ENCODE results near the gene NMRAL1.

NMRAL1 gene

DNA sequence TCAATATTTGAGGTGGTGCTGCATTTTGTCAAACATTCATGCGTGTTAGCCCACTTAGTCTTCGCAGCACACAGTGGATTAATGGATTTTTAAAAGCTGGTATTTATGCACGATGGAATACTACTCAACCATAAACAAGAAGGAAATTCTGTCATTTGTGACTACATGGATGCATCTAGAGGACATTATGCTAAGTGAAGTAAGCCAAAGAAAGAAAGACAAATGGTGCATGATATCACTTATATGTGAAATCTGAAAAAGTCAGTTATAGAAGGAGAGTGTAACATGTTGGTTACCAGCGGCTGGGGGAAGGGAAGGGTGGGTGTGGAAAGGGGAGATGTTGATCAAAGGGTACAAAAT, 24.8 kb upstream of the NMRAL1 start:
- TF ChIP-seq, protein P1, sequence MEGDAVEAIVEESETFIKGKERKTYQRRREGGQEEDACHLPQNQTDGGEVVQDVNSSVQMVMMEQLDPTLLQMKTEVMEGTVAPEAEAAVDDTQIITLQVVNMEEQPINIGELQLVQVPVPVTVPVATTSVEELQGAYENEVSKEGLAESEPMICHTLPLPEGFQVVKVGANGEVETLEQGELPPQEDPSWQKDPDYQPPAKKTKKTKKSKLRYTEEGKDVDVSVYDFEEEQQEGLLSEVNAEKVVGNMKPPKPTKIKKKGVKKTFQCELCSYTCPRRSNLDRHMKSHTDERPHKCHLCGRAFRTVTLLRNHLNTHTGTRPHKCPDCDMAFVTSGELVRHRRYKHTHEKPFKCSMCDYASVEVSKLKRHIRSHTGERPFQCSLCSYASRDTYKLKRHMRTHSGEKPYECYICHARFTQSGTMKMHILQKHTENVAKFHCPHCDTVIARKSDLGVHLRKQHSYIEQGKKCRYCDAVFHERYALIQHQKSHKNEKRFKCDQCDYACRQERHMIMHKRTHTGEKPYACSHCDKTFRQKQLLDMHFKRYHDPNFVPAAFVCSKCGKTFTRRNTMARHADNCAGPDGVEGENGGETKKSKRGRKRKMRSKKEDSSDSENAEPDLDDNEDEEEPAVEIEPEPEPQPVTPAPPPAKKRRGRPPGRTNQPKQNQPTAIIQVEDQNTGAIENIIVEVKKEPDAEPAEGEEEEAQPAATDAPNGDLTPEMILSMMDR (IDR thresholded peaks at IDR 0.05; ENCODE audit: low read length), result no peak
- Histone ChIP-seq H2AFZ (ENCODE audit: low read length) (no peak overlapping the region), H3K27me3 (ENCODE audit: insufficient read depth, low read length) (no peaks in the 10 kb centered on the region), H3F3A (ENCODE audit: insufficient read depth, low read length) (no peaks in the 10 kb centered on the region), H4K20me1 (ENCODE audit: insufficient read depth, low read length) (no peaks in the 10 kb centered on the region), H3K27ac (ENCODE audit: low read depth, low read length, poor library complexity, severe bottlenecking) (no peak overlapping the region), H3K4me3 (ENCODE audit: low read depth, low read length, poor library complexity, severe bottlenecking) (no peak overlapping the region), H3K36me3 (ENCODE audit: insufficient read depth, low read length) (peaks cover 3% of the 10 kb centered on the region; the same call in 1 of the 2 replicates), H3K79me2 (ENCODE audit: insufficient read depth, low read length) (no peaks in the 10 kb centered on the region), H3K9me3 (ENCODE audit: low read length) (no peaks in the 10 kb centered on the region), H3K9me2 (ENCODE audit: low read depth, low read length) (no peaks in the 10 kb centered on the region), H3K4me2 (ENCODE audit: low read length) (no peak overlapping the region), H3K4me1 (ENCODE audit: insufficient read depth, low read length, severe bottlenecking) (peaks cover 4% of the 10 kb centered on the region), H3K9ac (ENCODE audit: low read length) (no peak overlapping the region)

DNA sequence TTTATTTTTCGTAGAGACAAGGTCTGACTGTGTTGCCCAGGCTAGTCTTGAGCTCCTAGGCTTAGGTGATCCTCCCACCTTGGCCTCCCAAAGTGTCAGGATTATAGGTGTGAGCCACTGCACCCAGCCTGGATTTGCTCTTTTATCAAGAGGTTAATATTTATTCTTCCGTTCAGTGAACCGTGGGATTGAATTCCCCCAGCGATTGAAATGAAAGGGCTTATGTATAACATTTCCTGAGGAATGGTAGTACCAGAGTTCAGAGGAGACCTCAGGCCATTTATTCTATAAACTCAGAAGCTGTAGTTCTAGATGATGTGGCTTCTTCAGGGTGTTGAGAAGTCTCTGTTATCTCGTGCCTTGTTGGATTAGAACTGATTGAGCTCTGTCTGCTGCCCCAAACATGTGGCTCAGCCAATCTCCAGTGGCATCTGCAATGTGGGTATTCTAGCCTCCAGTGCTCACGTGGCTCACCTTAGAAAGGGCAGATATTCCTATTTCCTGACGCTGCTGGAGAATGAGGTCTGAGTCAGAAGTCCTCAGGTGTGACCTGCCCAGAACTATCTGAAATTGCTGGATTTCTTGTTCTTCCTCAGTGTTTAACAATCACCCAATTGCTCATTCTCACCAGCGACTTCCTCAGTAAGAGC, 24.2 kb upstream of the NMRAL1 start:
- H3K9ac ChIP-seq (ENCODE audit: low read length), result no peak overlapping the region
- H3F3A ChIP-seq (ENCODE audit: insufficient read depth, low read length), result no peaks in the 10 kb centered on the region
- no peak overlapping the region for H2AFZ ChIP-seq (ENCODE audit: low read length)
- no peak overlapping the region for H3K27ac ChIP-seq (ENCODE audit: low read depth, low read length, poor library complexity, severe bottlenecking)
- H3K4me3 ChIP-seq (ENCODE audit: low read depth, low read length, poor library complexity, severe bottlenecking), result no peak overlapping the region
- no peaks in the 10 kb centered on the region for H3K79me2 ChIP-seq (ENCODE audit: insufficient read depth, low read length)
- no peaks in the 10 kb centered on the region for H3K27me3 ChIP-seq (ENCODE audit: insufficient read depth, low read length)
- no peaks in the 10 kb centered on the region for H3K9me2 ChIP-seq (ENCODE audit: low read depth, low read length)
- H3K4me2 ChIP-seq (ENCODE audit: low read length), result no peak overlapping the region
- peaks cover 3% of the 10 kb centered on the region; the same call in 1 of the 2 replicates for H3K36me3 ChIP-seq (ENCODE audit: insufficient read depth, low read length)
- TF ChIP-seq EZH2 (IDR thresholded peaks at IDR 0.05; ENCODE audit: borderline replicate concordance, low read length), result no peak
- TF ChIP-seq, protein P1 (IDR thresholded peaks at IDR 0.05; ENCODE audit: low read length), result no peak
- peaks cover under 1% of the 10 kb centered on the region for H3K4me1 ChIP-seq (ENCODE audit: insufficient read depth, low read length, severe bottlenecking)
- no peaks in the 10 kb centered on the region for H3K9me3 ChIP-seq (ENCODE audit: low read length)
- no peaks in the 10 kb centered on the region for H4K20me1 ChIP-seq (ENCODE audit: insufficient read depth, low read length)

DNA sequence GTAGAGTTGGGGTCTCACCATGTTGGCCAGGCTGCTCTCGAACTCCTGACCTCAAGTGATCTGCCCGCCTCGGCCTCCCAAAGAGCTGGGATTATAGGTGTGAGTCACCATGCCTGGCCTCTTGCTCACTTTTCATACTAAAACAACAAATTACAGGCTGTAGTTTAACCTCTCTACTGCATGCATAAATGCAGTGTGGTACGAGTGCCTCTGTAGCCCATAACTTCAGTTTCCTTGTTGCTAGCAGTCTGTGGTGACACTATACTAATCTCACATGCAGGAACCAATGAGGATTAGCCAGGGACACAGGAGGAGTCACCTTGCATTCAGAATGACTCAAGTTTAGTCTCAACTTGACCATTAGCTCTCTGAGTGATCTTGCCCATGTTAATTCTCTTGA, 21.9 kb upstream of the NMRAL1 start:
- no peak overlapping the region for H2AFZ ChIP-seq (ENCODE audit: low read length)
- no peak overlapping the region for H3K4me3 ChIP-seq (ENCODE audit: low read depth, low read length, poor library complexity, severe bottlenecking)
- no peaks in the 10 kb centered on the region for H3K4me1 ChIP-seq (ENCODE audit: insufficient read depth, low read length, severe bottlenecking)
- H3K4me2 ChIP-seq (ENCODE audit: low read length), result no peak overlapping the region
- peaks cover 7% of the 10 kb centered on the region for H3K36me3 ChIP-seq (ENCODE audit: insufficient read depth, low read length)
- H3K79me2 ChIP-seq (ENCODE audit: insufficient read depth, low read length), result no peaks in the 10 kb centered on the region
- H3K27me3 ChIP-seq (ENCODE audit: insufficient read depth, low read length), result no peaks in the 10 kb centered on the region
- H3F3A ChIP-seq (ENCODE audit: insufficient read depth, low read length), result no peaks in the 10 kb centered on the region
- H4K20me1 ChIP-seq (ENCODE audit: insufficient read depth, low read length), result no peaks in the 10 kb centered on the region
- H3K9ac ChIP-seq (ENCODE audit: low read length), result no peak overlapping the region
- no peak for TF ChIP-seq EZH2 (IDR thresholded peaks at IDR 0.05; ENCODE audit: borderline replicate concordance, low read length)
- TF ChIP-seq, protein P1 (IDR thresholded peaks at IDR 0.05; ENCODE audit: low read length), result no peak
- H3K9me2 ChIP-seq (ENCODE audit: low read depth, low read length), result no peaks in the 10 kb centered on the region
- H3K9me3 ChIP-seq (ENCODE audit: low read length), result no peaks in the 10 kb centered on the region
- no peak overlapping the region for H3K27ac ChIP-seq (ENCODE audit: low read depth, low read length, poor library complexity, severe bottlenecking)

Measured in OCI-LY1 (cell line).